Left ventricle myocardium superior (tissue), 1 donor: ENCODE data around the gene CAMKMT. TPM values are rescaled to one million over a fixed set of nuclear protein-coding genes. Genes with fewer than 3 reads are reported as not detected.

Experiments
- ATAC-seq: fragments of 200-7000 bp; cut with Tn5 transposase; one replicate; pipeline ENCODE4 v1.9.1; 2020; ENCODE audit warnings: mild to moderate bottlenecking, moderate library complexity
- DNase-seq: peaks from one replicate; pipeline ENCODE4 v3.0.0-alpha.2; 2020
- intact Hi-C: fragments of 100-400 bp; cut with micrococcal nuclease; formaldehyde crosslinking; loops from one replicate; pipeline ENCODE4 v1.11.0; 2022
- long read RNA-seq: library from polyadenylated mRNA; unstranded; transcript quantifications from one replicate; pipeline ENCODE4 v2.0.0, GENCODE V29; 2021
- total RNA-seq: library from RNA; stranded (reverse); fragmentation: NEBNext Ultra II Directional; extraction: Animal tissue kit (Norgen Biotek cat#: 25700); gene quantifications from one replicate; pipeline ENCODE4 v1.2.1, GENCODE V29; 2021
- donor health status: DM: no; HTN: yes; CAD: no; lungs with severe emphysema.

The CAMKMT gene
- 3.3 TPM for total RNA-seq
- long read RNA-seq = 0 reads

GRCh38 chr2:44361330-44362206, at the start of gene CAMKMT, which contains the start of gene PREPL:
Gene CAMKMT, plus strand, starts transcription at chr2:44361947.
Gene PREPL, minus strand, starts transcription at chr2:44361494. Its CDS starts 15,152 bp downstream, at chr2:44346342.
- intact Hi-C loops = no loop called here
- ATAC-seq (peak; percentile 97), DNase-seq (peak; percentile 98)

GRCh38 chr2:44314362-44314761, 47.4 kb upstream of the CAMKMT start:
- ATAC-seq (no peak), DNase-seq (no peak)
- intact Hi-C loops = no loop called here

DNA sequence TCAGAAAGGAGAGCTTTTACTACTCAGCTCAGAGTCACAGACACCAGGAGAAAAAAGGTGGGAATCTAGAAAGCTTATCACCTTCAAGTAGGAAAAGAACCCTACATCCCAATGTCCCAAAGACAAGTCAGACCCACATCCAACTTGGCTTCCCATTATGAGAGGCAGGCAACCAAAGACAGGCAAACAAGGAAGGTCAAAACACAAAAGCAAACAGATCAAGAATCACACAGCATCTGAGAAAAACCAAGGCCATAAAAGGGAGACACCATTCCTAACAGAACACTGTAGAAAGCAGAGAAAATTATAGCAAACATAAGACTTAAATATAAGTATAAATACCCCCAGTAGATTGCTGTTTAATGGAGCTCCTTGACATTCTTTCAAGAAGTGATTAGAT, 45.8 kb upstream of the CAMKMT start:
- ATAC-seq (no peak), DNase-seq (no peak)
- intact Hi-C loops = no loop called here

DNA sequence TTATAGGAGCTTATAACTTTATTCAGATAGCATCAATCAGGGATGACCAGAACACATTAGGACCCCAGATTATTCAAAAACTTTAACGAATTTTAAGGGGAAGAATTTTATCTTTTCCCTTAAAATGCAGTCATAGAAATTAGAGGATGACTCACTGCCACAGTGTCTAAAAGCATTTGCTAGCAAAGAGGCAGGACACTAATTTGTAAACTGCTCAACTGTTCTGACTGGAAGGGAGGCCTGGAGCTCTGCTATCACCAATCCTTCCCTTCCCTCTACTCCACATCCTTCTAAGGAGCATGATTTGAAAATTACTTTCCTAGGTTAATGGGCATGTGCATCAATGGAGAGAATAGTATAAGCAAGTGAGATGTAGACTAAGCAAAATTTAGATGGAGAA, 40.9 kb upstream of the CAMKMT start:
- ATAC-seq = no peak
- intact Hi-C loops = no loop called here
- no peak for DNase-seq

- intact Hi-C loops = no loop called here
- ATAC-seq = no peak
- no peak for DNase-seq
Measured at GRCh38 chr2:44321360-44321759, 40.4 kb upstream of the CAMKMT start.

GRCh38 chr2:44324971-44325426, 36.7 kb upstream of the CAMKMT start:
- intact Hi-C loops = no loop called here
- DNase-seq (no peak), ATAC-seq (peak; percentile 94)

DNA sequence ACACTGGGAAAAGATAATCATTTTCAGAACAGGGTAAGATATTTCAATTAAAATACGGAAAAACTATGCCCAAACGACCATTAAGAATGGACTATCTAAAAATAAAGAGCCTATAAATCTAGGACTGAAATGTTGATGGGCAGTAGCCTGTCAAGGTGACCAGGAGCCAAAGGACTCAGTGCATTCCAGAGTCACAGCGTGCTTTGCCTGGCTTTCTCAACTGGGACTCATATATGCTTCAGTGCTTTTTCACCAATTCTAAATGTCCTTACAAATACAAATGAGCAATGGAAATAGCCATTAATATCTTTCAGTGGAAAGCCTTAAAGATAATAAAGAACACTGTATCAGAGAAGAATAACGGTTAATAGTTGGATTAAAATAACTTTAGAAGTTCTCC, 35.9 kb upstream of the CAMKMT start:
- ATAC-seq (peak; percentile 65), DNase-seq (no peak)
- intact Hi-C loops = no loop called here

GRCh38 chr2:44326548-44327264, 35.0 kb upstream of the CAMKMT start:
- ATAC-seq (peak; percentile 9), DNase-seq (no peak)
- intact Hi-C loops = no loop called here

GRCh38 chr2:44328750-44329149, 33.0 kb upstream of the CAMKMT start:
- DNase-seq (no peak), ATAC-seq (no peak)
- intact Hi-C loops = no loop called here

DNA sequence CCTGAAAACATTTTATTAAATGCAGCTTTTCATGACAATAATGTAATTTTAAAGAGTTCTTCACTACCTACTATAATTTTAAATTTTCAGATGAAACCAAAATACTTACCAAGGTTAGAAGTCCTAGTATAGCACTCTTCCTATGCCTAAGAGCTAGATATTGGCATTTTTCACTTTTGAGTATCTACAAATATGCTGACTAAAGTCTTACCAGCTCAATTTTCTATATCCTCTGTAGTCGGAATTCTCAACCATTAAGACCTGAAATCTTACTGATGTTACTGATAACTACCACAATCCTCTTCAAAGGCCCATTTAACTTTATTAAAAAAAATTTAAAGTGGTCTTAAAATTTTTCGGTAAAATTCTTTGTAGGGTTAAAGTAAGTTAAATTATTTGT, 32.4 kb upstream of the CAMKMT start:
- intact Hi-C loops = no loop called here
- no peak for DNase-seq
- no peak for ATAC-seq

GRCh38 chr2:44330801-44331200, 30.9 kb upstream of the CAMKMT start:
- no peak for DNase-seq
- no peak for ATAC-seq
- intact Hi-C loops = no loop called here

DNA sequence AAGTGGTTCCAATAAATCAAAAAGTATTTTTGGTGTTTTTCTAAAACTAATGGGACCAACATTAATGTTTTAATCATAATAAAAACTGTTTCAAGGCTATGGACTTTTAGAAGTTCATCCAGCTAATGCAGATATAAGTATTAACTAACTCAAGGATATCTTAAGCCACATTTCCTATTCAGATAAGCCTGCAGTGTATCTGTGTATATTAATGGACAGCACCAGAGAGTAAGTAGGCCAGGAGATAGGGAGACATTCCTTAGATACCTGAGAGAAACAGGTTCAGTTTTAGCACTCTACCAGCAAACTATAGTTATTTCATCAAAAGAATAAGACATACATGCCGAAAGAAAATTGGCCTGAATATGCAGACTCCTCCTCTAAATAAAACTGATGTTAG, 27.8 kb upstream of the CAMKMT start:
- intact Hi-C loops = no loop called here
- ATAC-seq (no peak), DNase-seq (no peak)

- intact Hi-C loops = no loop called here
- DNase-seq (no peak), ATAC-seq (no peak)
Measured at GRCh38 chr2:44335806-44336538, 25.8 kb upstream of the CAMKMT start.

- DNase-seq (no peak), ATAC-seq (no peak)
- intact Hi-C loops = no loop called here
Measured at GRCh38 chr2:44342854-44343253, 18.9 kb upstream of the CAMKMT start.

DNA sequence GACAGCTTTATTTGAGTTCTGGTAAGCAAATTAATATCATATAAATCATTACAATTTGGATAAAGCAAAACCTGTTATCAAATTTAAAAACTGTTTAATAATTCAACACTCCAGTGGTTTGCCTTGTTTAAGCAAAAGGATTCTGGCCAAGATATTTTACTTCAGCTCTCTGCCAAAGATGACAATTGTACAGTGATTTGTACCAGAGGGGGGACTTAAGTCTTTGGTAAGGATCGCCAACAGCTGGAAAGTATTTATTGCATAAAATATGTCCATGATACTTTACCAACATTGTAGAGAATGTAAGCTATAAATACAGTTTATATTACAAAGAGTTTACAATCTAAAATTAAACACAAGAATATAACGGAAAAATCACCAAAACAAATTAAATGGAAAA, 14.2 kb upstream of the CAMKMT start:
- ATAC-seq = no peak
- intact Hi-C loops = no loop called here

GRCh38 chr2:44348400-44348799, 13.3 kb upstream of the CAMKMT start:
- DNase-seq = no peak
- intact Hi-C loops = no loop called here
- peak; percentile 82 for ATAC-seq

More for the DNA sequence above, 14.2 kb upstream of the CAMKMT start:
- DNase-seq = no peak

DNA sequence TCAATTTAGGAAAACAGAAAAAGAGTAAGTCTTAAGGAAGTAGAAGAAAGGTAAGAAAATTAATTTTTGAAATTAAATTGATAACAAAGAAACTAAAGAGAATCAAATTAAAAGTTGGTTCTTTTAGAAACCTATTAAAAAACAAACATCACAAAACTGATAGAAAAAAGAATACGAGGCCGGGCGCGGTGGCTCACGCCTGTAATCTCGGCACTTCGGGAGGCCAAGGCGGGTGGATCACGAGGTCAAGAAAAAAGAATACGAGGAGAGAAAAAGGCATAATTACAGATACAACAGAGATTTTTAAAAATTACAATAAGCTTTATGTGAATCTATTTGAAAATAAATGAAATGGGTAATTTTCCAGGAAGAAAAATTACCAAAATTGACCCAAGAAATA, 12.2 kb upstream of the CAMKMT start:
- DNase-seq (no peak), ATAC-seq (no peak)
- intact Hi-C loops = no loop called here

- ATAC-seq (peak; percentile 57), DNase-seq (no peak)
- intact Hi-C loops = no loop called here
Measured at GRCh38 chr2:44351088-44351487, 10.7 kb upstream of the CAMKMT start.

- peak; percentile 16 for ATAC-seq
- no peak for DNase-seq
- intact Hi-C loops = no loop called here
Measured at GRCh38 chr2:44351676-44352075, 10.1 kb upstream of the CAMKMT start.

DNA sequence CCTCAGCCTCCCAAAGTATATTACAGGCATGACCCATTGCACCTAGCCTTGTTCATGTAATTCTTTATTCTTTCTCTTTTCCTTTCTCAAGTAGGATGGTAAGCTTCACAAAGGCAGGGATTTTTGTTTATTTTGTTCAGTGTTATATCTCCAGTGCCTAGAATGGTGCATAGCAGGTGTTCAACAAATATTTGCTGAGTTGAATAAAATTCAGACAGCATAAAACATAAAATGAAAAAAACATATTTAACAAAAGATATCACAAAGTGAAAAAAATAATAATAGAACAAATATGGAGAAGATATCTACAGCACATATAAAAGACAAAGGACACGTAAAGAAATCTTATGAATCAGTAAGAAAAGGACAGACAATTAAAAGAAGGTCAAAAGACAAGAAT, 9.2 kb upstream of the CAMKMT start:
- intact Hi-C loops = no loop called here
- no peak for ATAC-seq
- DNase-seq = no peak
